ENCODE measurements around the gene NCKAP1.
"Not testable (repeated sequence)": the region's sequence is repeated elsewhere in the genome, so short reads cannot be mapped to it uniquely, and the experiment has no call there.

The NCKAP1 gene

DNA sequence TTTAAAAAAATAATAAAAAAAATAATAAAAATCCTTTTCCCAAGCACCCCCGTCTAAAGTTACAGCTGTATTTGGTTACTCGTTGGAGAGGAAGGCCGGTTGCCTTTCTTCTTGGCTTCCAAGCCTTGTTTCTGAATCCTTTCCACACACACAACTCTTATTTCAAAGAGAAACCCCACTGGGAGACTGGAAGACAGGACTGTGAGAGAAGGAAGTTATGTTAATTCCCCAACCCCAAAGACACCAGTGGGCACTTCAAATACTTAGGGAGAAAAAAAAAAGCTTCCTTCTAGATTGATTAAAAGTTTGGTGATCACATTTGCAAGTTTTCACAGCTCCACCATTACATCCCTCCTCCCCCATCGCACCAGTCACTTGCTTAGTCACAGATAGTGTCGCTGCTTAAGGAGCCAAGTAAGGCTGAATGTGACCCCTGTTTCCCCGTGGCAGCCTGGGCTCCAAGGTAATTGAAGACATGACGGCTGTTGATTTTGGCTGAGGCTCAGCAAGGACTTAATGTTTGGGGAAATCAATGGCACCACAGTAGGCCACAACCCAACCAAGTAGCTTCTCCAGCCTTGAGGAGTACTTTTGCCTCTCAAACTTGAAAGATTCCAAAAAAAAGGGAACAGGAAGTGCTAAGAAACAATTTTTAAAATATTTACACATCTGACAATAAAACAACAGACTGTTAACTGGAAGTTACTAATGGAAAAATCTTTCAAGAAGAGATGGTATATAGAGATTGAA is 131.0 kb downstream of the NCKAP1 start:
- DNase-seq (ENCODE audit: low spot score): no peak

DNA sequence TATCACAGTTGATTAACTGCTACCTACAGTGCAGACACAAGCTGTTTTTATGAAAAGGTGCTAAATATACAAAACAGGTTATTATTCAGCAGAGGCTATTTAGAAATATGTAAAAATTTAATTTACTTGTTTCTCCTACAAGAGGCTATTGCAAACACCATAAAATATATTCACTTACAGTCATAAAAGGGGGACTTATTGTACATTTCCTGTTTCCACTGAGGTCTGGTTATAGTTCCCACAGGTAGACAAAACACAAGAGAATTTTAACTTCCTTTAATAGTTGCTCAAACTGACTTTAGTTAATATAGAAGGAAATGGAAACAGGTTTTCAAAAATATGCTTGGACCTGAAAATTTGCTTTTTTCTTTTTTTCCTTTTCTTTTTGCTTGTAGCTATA is 131.8 kb downstream of the NCKAP1 start:
- no peak for DNase-seq (ENCODE audit: low spot score)

GRCh38 chr2:182904844-182905243 is 133.4 kb downstream of the NCKAP1 start:
- no peak for DNase-seq (ENCODE audit: low spot score)

DNA sequence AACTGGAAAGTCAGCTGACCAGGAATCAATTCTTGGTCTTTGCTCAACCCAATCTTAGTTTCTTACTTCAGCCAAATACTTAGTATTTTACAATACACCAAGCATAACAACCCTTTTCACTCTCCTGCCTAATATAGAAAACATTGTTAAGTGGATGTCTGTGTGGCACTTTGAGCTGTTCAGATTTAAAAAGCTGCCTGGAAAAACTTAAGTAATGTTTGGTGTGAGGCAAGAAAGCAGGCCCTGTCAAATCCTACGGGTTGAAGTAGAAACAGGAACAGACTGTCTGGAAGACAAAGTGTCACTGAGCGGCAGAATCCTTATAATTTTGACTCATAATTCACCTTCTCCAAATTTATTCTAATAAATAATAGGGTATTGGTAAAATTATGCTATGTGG is 134.7 kb downstream of the NCKAP1 start:
- no peak for DNase-seq (ENCODE audit: low spot score)

DNA sequence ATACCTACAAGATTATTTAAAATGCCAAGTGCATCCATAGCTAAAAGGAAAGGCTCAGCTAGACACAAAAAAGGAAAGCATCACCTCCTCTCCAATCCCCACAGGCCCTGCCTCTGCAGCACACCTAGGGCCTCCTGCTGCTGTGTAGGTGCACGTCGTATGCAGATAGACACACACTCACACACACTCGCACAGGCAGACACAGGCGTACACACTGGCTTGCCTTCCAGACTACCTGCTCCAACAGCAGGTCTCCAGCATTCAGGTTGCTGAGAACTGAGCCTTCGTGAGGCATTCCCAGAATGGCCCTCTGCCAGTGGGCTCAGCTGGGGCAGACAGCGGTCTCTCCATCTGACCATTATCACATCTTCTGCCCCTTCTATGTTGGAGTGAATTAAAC is 136.5 kb downstream of the NCKAP1 start:
- no peak for DNase-seq (ENCODE audit: low spot score)

DNA sequence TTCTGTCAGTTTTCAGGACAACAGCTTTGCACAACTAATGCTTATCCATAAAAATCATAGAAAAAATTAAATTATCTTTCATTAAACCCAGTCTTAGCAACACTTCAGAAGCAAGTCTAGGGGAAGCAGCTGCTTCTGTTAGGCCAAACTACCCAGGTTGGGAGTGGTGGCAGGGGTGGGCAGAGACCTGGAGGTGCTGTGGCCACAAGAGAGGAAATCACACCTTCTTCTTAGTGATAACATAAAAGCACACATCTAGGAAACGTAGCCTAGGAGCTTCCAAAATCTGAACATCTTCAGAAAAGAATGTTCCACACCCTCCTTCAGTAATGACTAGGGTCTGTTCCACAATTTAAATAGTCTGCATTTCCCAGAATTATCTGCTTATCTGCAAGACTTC is 139.5 kb downstream of the NCKAP1 start:
- no peak for DNase-seq (ENCODE audit: low spot score)

GRCh38 chr2:182897137-182897536 is 141.1 kb downstream of the NCKAP1 start:
- peak; percentile 43 for DNase-seq (ENCODE audit: low spot score)

GRCh38 chr2:182895798-182896197 is 142.5 kb downstream of the NCKAP1 start:
- DNase-seq (ENCODE audit: low spot score): no peak

DNA sequence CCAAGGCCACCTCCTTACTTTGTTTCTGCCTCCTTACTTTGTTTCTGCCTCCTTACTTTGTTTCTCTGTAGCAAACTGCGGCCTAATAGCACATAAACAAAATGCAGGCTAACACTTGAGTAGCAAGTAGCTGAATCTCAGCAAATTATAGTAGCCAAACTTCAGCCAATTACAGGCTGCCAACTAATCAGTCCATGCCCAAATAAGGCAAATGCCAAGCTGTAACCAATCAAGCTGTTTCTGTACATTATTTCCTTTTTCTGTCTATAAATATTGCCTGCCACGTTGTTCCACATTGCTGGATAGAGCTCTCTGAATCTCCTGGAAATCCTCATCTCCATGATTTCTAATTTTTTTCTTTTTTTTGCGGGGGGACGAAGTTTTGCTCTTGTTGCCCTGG is 143.1 kb downstream of the NCKAP1 start:
- DNase-seq (ENCODE audit: low spot score): no peak

DNA sequence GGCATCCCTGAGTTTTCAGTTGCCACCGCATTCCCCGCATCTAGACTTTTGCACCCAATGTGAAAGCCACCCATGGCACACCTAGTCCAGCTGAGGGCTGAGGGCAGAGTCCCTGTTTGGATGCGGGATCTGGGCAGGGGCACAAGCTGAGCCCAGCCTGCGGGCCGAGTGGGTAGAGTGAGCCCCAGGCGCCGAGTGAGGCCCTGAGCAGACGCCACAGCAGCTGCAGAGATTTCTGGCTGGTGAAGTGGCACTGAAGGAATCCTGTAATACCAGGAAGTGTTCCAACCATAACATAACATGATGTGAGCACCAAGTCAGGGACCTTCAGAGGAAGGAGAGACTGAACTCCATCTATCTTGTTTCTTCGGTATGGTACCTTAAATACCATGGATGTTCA is 144.1 kb downstream of the NCKAP1 start:
- DNase-seq (ENCODE audit: low spot score): no peak

DNA sequence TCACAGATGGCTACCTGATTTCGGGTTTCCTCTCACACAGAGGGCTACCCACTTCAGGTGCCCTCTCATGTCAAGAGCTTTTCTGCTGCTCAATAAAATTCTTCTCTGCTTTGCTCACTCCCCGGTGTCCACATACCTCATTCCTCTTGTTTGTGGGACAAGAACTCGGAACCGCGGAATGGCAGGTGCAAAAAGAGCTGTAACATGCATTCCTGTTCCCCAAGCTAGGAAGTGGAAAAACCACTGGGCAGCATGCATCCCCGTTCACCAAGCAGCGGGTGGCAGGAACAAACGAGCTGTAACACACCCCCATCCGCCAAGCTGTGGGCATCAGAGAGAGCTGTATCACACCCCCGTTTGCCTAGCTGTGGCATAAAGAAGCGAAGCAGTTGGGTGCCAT is 144.6 kb downstream of the NCKAP1 start:
- no peak for DNase-seq (ENCODE audit: low spot score)

DNA sequence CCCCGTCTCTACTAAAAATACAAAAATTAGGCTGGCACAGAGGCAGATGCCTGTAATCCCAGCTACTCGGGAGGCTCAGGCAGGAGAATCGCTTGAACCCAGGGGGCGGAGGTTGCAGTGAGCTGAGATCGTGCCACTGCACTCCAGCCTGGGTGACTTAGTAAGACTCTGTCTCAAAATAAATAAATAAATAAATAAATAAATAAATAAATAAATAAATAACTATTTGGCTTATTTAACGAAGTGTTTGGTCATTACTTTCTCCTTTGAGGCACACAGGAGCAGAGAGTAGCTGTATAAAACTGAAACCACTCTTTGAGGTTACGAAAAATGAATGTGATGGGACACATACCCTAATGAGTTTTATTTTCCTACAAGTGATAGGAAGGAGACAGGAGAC is 145.2 kb downstream of the NCKAP1 start:
- not testable (repeated sequence) for DNase-seq (ENCODE audit: low spot score)

- no peak for DNase-seq (ENCODE audit: low spot score)
These were observed 146.6 kb downstream of the NCKAP1 start for GRCh38 chr2:182891611-182892010.

DNA sequence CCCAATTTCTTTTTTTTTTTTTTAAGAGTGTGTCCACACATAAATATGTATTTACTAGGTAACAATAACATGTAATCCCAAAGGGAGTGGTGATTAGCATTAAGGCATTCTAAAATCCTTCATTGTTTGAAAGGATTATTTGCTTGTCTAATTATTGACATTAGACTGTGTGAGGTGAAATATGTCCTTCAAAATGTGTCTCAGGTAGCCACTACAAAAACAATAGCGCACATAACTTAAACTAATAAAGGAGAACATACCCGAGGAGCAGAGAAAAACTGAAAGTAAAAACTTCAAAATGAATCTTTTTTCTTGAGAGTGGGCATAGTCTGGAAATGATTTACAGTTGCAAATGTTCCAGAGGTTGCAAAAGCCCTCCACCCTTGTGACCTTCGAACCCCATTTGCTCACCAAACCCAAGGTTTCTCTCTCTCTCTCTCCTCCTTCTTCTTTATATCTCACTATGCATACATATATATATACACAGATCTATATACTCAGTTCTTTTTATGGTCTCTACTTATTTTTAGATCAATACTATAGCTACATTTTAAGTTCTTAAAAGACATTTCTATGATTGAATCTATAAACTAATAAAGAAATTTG is 147.4 kb downstream of the NCKAP1 start:
- no peak for DNase-seq (ENCODE audit: low spot score)

DNA sequence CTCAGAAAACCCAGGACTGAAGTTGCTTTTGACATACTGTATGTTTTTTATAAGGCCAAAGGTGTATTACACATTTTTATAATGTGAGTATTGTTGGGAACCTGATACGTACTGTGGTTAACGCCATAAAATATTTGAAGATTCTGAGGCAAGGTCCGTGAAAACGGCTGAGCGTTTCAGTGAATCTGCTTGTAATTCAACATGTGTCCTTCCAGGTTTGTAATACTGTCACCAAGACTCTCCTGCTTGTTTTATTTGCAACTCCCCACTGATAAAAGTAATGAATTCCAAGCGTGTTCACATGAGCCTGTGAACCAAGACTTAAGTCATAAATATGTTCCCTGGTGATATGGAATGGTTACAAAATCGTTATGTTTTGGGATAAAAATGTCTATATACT is 148.0 kb downstream of the NCKAP1 start:
- DNase-seq (ENCODE audit: low spot score): no peak

DNA sequence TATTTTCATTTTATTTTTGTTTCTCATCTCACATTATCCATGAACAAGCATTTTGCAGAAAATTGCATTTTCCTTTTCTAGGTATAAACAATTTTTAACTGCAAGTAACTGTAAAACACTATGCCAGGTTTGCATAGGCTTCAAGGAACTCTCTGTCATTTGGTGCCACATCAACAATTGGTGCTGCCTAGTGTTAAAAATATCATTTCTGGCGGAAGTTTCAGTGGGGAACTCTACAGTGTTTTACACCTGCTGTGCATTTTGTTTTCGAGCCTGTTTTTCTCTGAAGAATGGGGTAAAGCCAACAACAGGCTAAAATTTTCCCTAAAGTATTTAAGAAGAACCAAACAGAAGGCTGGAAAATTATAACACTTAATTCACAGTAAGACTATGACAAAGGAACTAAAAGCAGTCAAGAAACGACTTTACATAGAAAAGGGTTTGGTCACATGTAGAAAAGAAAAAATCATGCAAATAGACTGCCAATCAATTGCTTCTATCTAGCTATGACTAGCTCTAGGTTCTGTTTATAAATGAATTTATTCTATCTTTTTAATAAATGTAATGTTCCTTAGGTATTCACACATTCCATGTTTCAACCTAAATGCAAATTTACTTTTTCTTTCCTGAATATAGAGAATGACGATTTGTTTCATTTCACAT is 150.4 kb downstream of the NCKAP1 start:
- no peak for DNase-seq (ENCODE audit: low spot score)

GRCh38 chr2:182887093-182887492 is 151.2 kb downstream of the NCKAP1 start:
- no peak for DNase-seq (ENCODE audit: low spot score)

GRCh38 chr2:182885771-182886170 is 152.5 kb downstream of the NCKAP1 start:
- no peak for DNase-seq (ENCODE audit: low spot score)

DNA sequence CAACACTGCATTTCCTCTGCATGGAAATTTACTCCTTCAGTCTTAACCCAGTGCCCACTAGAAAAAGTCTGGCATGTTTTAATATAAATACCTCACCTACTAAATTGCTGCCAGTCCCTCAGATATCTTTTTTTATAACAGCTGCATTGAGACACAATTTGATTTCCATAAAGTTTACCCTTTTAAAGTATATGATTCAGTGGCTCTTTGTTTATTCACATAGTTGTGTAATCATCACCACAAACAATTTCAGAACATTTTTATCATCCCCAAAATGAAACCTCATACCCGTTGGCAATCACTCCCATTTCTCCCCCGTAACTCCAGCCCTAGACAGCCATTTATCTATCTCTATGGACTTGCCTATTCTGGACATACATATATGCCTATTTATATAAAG is 154.8 kb downstream of the NCKAP1 start:
- DNase-seq (ENCODE audit: low spot score): no peak

- not testable (repeated sequence) for DNase-seq (ENCODE audit: low spot score)
These were observed 158.2 kb downstream of the NCKAP1 start for GRCh38 chr2:182880100-182880499.

DNA sequence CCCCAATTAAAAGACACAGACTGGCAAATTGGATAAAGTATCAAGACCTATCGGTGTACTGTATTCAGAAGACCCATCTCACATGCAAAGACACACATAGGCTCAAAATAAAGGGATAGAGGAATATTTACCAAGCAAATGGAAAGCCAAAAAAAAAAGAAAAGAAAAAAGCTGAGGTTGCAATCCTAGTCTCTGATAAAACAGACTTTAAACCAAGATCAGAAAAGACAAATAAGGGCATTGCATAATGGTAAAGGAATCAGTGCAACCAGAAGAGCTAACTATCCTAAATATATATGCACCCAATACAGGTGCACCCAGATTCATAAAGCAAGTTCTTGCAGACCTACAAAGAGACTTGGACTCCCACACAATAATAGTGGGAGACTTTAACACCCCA is 161.6 kb downstream of the NCKAP1 start:
- DNase-seq (ENCODE audit: low spot score): not testable (repeated sequence)

DNA sequence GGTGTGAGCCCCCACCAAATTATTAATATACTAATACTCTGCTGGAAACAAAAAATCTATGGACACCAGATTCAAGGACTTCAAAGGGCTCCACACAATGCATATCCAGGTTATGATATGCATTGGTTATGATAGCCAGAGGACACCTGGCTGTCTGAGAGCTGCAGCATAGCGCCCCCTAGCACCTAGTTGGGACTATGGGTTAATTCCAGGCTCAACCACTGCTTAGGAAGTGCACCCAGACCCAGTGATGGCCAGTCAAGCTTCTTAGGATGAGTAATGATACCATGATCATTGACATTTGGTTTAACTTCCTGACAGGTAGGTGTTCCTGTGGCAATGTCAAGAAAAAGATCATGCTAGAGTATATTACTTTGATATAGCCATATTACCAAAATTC is 168.0 kb downstream of the NCKAP1 start:
- DNase-seq (ENCODE audit: low spot score): no peak

GRCh38 chr2:182868054-182868796 is 170.0 kb downstream of the NCKAP1 start:
- no peak for DNase-seq (ENCODE audit: low spot score)

All from AG08396 (cell line).